Lower leg skin (tissue), 3 donors: ENCODE measurements around the gene NEK2.
"Not testable (repeated sequence)": the region's sequence is repeated elsewhere in the genome, so short reads cannot be mapped to it uniquely, and the experiment has no call there.

Experiments used
- POLR2A ChIP-seq, 2 donors: fragments of 450-650 bp; IDR thresholded peaks; one replicate each; pipeline ENCODE4 v1.6.1; 2016 to 2017; ENCODE audit warnings: antibody characterized with exemption in 2 of 2, mild to moderate bottlenecking in 1 of 2, moderate library complexity in 1 of 2
- TF ChIP-seq, protein P1 (sequence below), 3 donors: fragments of 450-650 bp; IDR thresholded peaks; one replicate each; pipeline ENCODE4 v1.5.1; 2016; ENCODE audit warnings: antibody characterized with exemption in 3 of 3, mild to moderate bottlenecking in 3 of 3, moderate library complexity in 2 of 3

DNA sequence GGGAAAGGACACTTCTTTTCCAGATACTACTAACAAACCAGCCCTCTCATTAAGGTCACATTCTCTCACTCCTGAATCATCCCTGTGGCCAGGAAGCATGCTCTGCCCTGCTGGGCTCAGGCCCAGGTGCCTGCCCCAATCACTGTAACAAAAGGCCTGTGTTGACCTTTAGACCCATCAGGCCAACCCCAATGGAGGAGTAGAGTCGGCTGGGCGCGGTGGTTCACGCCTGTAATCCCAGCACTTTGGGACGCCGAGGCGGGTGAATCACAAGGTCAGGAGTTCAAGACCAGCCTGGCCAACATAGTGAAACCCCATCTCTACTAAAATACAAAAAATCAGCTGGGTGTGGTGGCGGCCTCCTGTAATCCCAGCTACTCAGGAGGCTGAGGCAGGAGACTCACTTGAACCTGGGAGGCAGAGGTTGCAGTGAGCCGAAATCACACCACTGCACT is 38.8 kb downstream of the NEK2 start:
- TF ChIP-seq POLR2A (IDR thresholded peaks at IDR 0.05), result not testable (repeated sequence)
- TF ChIP-seq, protein P1, sequence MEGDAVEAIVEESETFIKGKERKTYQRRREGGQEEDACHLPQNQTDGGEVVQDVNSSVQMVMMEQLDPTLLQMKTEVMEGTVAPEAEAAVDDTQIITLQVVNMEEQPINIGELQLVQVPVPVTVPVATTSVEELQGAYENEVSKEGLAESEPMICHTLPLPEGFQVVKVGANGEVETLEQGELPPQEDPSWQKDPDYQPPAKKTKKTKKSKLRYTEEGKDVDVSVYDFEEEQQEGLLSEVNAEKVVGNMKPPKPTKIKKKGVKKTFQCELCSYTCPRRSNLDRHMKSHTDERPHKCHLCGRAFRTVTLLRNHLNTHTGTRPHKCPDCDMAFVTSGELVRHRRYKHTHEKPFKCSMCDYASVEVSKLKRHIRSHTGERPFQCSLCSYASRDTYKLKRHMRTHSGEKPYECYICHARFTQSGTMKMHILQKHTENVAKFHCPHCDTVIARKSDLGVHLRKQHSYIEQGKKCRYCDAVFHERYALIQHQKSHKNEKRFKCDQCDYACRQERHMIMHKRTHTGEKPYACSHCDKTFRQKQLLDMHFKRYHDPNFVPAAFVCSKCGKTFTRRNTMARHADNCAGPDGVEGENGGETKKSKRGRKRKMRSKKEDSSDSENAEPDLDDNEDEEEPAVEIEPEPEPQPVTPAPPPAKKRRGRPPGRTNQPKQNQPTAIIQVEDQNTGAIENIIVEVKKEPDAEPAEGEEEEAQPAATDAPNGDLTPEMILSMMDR (IDR thresholded peaks at IDR 0.05), result not testable (repeated sequence)
